ENCODE results near the gene DDX41. TPM values are rescaled to one million over a fixed set of nuclear protein-coding genes. Genes with fewer than 3 reads are reported as not detected.

The DDX41 gene
- total RNA-seq, 3 donors from 2014 or later: 65.3 to 79.2 (median 79.0) TPM

DNA sequence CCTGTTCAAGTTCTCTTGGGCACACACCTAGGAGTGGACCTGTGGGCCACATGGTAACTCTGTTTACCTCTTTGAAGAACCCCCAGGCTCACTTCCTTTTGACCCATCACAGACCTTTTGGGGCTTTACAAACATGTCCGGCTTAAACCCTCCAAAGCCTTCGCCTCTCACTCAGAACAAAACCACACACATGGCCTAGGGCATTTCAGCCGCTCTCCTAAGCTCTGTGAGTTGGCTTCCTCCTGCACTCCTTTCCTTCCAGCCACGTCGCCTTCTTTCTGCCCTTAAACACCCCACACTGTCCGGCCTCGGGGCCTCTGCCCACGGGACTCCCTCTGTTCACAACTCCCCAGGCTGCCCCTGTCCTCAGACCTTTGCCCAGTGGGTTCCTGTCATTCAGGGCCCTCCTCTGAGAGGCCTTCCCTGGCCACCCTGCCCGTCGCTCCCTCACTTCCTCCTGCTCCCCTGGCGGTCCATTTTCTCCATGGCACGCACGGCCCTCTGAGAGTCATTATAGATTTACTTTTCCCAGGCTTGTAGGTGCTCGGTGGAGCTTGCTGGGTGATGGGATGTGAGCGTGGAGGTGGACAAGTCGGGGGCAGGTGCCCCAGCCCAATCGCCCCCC, 9.1 kb downstream of the DDX41 start:
- peak in 2 of 3 donors; percentile 28 to 55 for DNase-seq
- no peak for ATAC-seq
- H3K4me3 ChIP-seq: no peak overlapping the region
- no peaks in the 10 kb centered on the region for H3K4me1 ChIP-seq (ENCODE audit: low read depth)
- H3K9me3 ChIP-seq: no peaks in the 10 kb centered on the region
- intact Hi-C loops (cut with DNase I, micrococcal nuclease): no loop called here
- TF ChIP-seq, protein P1, sequence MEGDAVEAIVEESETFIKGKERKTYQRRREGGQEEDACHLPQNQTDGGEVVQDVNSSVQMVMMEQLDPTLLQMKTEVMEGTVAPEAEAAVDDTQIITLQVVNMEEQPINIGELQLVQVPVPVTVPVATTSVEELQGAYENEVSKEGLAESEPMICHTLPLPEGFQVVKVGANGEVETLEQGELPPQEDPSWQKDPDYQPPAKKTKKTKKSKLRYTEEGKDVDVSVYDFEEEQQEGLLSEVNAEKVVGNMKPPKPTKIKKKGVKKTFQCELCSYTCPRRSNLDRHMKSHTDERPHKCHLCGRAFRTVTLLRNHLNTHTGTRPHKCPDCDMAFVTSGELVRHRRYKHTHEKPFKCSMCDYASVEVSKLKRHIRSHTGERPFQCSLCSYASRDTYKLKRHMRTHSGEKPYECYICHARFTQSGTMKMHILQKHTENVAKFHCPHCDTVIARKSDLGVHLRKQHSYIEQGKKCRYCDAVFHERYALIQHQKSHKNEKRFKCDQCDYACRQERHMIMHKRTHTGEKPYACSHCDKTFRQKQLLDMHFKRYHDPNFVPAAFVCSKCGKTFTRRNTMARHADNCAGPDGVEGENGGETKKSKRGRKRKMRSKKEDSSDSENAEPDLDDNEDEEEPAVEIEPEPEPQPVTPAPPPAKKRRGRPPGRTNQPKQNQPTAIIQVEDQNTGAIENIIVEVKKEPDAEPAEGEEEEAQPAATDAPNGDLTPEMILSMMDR (IDR thresholded peaks at IDR 0.05): no peak
- H3K36me3 ChIP-seq (ENCODE audit: low read depth): no peaks in the 10 kb centered on the region

DNA sequence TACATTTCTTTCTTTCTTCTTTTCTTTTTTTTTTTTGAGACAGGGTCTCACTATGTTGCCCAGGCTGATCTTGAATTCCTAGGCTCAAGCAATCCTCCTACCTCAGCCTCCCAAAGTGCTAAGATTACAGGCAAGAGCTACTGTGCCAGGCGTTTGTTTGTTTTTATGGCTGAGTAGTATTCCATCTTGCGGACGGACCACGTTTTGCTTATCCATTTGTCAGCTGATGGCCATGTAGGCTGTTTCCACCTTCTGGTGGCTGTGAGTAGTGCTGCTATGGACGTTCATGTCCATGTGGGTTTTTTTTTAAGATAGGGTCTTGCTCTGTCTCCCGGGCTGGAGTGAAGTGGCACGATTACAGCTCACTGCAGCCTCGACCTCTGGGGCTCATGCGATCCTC, 9.6 kb downstream of the DDX41 start:
- intact Hi-C loops (cut with DNase I, micrococcal nuclease): no loop called here
- ATAC-seq: no peak
- no peaks in the 10 kb centered on the region for H3K9me3 ChIP-seq
- no peaks in the 10 kb centered on the region for H3K4me1 ChIP-seq (ENCODE audit: low read depth)
- no peak for DNase-seq
- TF ChIP-seq, protein P1 (IDR thresholded peaks at IDR 0.05): no peak
- no peak overlapping the region for H3K4me3 ChIP-seq
- H3K36me3 ChIP-seq (ENCODE audit: low read depth): no peaks in the 10 kb centered on the region

- intact Hi-C loops (cut with DNase I, micrococcal nuclease): no loop called here
- TF ChIP-seq, protein P1 (IDR thresholded peaks at IDR 0.05): no peak
- no peak for ATAC-seq
Measured at GRCh38 chr5:177505075-177505474, 11.7 kb downstream of the DDX41 start.

GRCh38 chr5:177504086-177505056, 12.4 kb downstream of the DDX41 start:
- intact Hi-C loops (cut with DNase I, micrococcal nuclease): loop anchor here in 1 of 2 donors (5.0 kb wide), 1 partner anchor 112 kb away; no protein-coding TSS in a partner anchor
- no peak for ATAC-seq

More at GRCh38 chr5:177505075-177505474, 11.7 kb downstream of the DDX41 start:
- DNase-seq: no peak
- no peak overlapping the region for H3K4me3 ChIP-seq
- H3K9me3 ChIP-seq: no peaks in the 10 kb centered on the region
- H3K4me1 ChIP-seq (ENCODE audit: low read depth): no peaks in the 10 kb centered on the region
- no peaks in the 10 kb centered on the region for H3K36me3 ChIP-seq (ENCODE audit: low read depth)

DNA sequence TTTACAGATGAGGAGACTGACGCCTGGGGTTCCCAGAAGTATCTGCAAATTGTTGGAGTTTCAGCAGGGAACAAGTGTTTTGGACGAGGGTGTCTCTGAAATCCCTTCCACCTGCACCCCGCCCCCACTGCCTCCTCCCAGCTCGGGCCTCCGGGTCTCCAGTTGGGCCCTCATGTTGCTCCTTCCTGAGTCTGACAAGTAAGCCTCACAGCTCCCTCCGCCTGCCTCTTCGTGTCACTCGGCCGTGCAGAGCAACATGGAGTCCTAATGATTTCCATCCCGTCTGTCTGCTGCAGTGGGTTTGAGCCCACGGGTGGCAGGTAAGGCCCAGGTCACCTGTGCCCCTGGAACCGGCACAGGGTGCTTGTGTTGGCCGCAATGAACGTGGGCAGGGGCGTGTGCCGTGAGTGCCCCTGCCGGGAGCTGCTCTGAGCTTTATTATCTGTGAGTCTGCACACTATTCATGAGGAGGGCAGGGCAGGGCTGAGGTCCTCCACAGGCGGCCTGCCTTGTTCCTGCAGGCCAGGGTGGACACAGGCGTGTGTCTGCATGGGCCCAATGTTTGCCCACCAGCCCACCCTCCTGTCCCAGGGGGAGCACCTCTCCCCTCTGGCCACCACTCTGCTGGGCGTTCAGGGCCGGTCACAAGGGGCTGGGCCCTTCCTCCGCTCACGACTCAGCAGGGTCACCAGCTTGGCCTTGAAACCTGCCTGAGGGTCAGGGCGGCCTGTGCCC, 13.2 kb downstream of the DDX41 start:
- no peak for ATAC-seq
- intact Hi-C loops (cut with DNase I, micrococcal nuclease): loop anchor here in 1 of 2 donors (5.0 kb wide), 1 partner anchor 111 kb away; no protein-coding TSS in a partner anchor
- H3K9me3 ChIP-seq: no peaks in the 10 kb centered on the region
- DNase-seq: no peak
- peaks cover under 1% of the 10 kb centered on the region for H3K4me1 ChIP-seq (ENCODE audit: low read depth)
- TF ChIP-seq, protein P1 (IDR thresholded peaks at IDR 0.05): no peak
- no peaks in the 10 kb centered on the region for H3K36me3 ChIP-seq (ENCODE audit: low read depth)
- H3K4me3 ChIP-seq: no peak overlapping the region

More at GRCh38 chr5:177504086-177505056, 12.4 kb downstream of the DDX41 start:
- no peak overlapping the region for H3K4me3 ChIP-seq
- no peaks in the 10 kb centered on the region for H3K4me1 ChIP-seq (ENCODE audit: low read depth)
- H3K36me3 ChIP-seq (ENCODE audit: low read depth): no peaks in the 10 kb centered on the region
- TF ChIP-seq, protein P1 (IDR thresholded peaks at IDR 0.05): no peak
- DNase-seq: no peak
- no peaks in the 10 kb centered on the region for H3K9me3 ChIP-seq
